Liver (tissue), 9 donors: ENCODE results near the gene SLC12A6. TPM values are rescaled to one million over a fixed set of nuclear protein-coding genes. Genes with fewer than 3 reads are reported as not detected.
"Not testable (repeated sequence)": the region's sequence is repeated elsewhere in the genome, so short reads cannot be mapped to it uniquely, and the experiment has no call there.

Experiments
- DNase-seq: peaks from one replicate; pipeline ENCODE4 v3.0.0-alpha.2; 2017; ENCODE audit warnings: low spot score
- H3K27ac ChIP-seq, 2 donors: one replicate each; pipeline ENCODE4 v1.7.0; 2013; ENCODE audit warnings: inconsistent platforms in 2 of 2, low read length in 2 of 2, control low read depth in 1 of 2, low read depth in 1 of 2, mild to moderate bottlenecking in 1 of 2
- H3K27me3 ChIP-seq, 4 donors: one replicate each; pipeline versions ENCODE4 v1.6.1 to v1.7.0; 2013; ENCODE audit warnings: low read length in 3 of 4, inconsistent platforms in 1 of 4, mild to moderate bottlenecking in 1 of 4, moderate library complexity in 1 of 4; ENCODE audit not compliant: control insufficient read depth in 4 of 4, insufficient read depth in 4 of 4
- H3K36me3 ChIP-seq, 4 donors: one replicate each; pipeline versions ENCODE4 v1.6.1 to v1.7.0; 2013; ENCODE audit warnings: low read length in 3 of 4, mild to moderate bottlenecking in 3 of 4, low read depth in 1 of 4, moderate library complexity in 1 of 4; ENCODE audit not compliant: control insufficient read depth in 4 of 4, insufficient read depth in 3 of 4
- H3K4me1 ChIP-seq, 4 donors: one replicate each; pipeline versions ENCODE4 v1.6.1 to v1.7.0; 2013; ENCODE audit warnings: low read length in 3 of 4, mild to moderate bottlenecking in 3 of 4, moderate library complexity in 1 of 4; ENCODE audit not compliant: control insufficient read depth in 4 of 4, insufficient read depth in 4 of 4
- H3K4me3 ChIP-seq, 3 donors: one replicate each; pipeline versions ENCODE4 v1.6.1 to v1.7.0; 2013; ENCODE audit warnings: low read length in 3 of 3, control low read depth in 1 of 3, low read depth in 1 of 3, mild to moderate bottlenecking in 1 of 3
- H3K9ac ChIP-seq, 2 donors: one replicate each; pipeline ENCODE4 v1.7.0; 2013; ENCODE audit warnings: low read length in 2 of 2, mild to moderate bottlenecking in 2 of 2, moderate library complexity in 2 of 2, control low read depth in 1 of 2, low read depth in 1 of 2
- H3K9me3 ChIP-seq, 4 donors: one replicate each; pipeline versions ENCODE4 v1.6.1 to v1.7.0; 2013; ENCODE audit warnings: low read length in 3 of 4; ENCODE audit not compliant: control insufficient read depth in 4 of 4
- FOXA1 ChIP-seq: IDR thresholded peaks from 2 replicates; pipeline ENCODE4 v1.6.1; 2016; ENCODE audit warnings: antibody characterized with exemption
- GABPA ChIP-seq, 2 donors: IDR thresholded peaks in 1 of 2; conservative IDR thresholded peaks in 1 of 2; 2 replicates each; pipeline ENCODE4 v1.6.1; 2016; ENCODE audit warnings: antibody characterized with exemption in 2 of 2, mild to moderate bottlenecking in 1 of 2, moderate library complexity in 1 of 2
- HNF4A ChIP-seq, 2 donors: conservative IDR thresholded peaks; 2 replicates each; pipeline ENCODE4 v1.6.1; 2016; ENCODE audit warnings: antibody characterized with exemption in 2 of 2, mild to moderate bottlenecking in 2 of 2
- HNF4G ChIP-seq: IDR thresholded peaks from 2 replicates; pipeline ENCODE4 v1.6.1; 2016; ENCODE audit warnings: antibody characterized with exemption
- NR2F2 ChIP-seq: IDR thresholded peaks from 2 replicates; pipeline ENCODE4 v1.6.1; 2016; ENCODE audit warnings: antibody characterized with exemption
- YY1 ChIP-seq: IDR thresholded peaks from 2 replicates; pipeline ENCODE4 v1.6.1; 2016; ENCODE audit warnings: antibody characterized with exemption, mild to moderate bottlenecking
- WGBS: extraction: QIAGEN DNeasy Blood & Tissue Kit; methylation state at CpG from one replicate; pipeline ENCODE4 v1.1.7; 2013; 5-methylcytosine and 5-hydroxymethylcytosine counted together
- polyA plus RNA-seq, 2 donors: library from polyadenylated mRNA; stranded (reverse) in 1 of 2; unstranded in 1 of 2; fragments of 200-250 nt in 1 of 2; fragments of >200 nt in 1 of 2; fragmentation: Nextera tagmentation in 1 of 2; extraction: Ambion mirVana in 1 of 2; gene quantifications; one replicate each; pipeline versions ENCODE4 v1.2.1 to v1.2.3, GENCODE V29; 2013 to 2015
- total RNA-seq, 2 donors: library from RNA; depleted of rRNA; stranded (reverse); fragments of >200 nt; gene quantifications; one replicate each; pipeline ENCODE4 v1.2.3, GENCODE V29; 2014
- TF ChIP-seq, protein P1 (sequence below): IDR thresholded peaks from 2 replicates; pipeline ENCODE4 v1.6.1; 2016; ENCODE audit warnings: antibody characterized with exemption
- TF ChIP-seq, protein P2 (sequence below): IDR thresholded peaks from 2 replicates; pipeline ENCODE4 v1.6.1; 2016; ENCODE audit warnings: antibody characterized with exemption
- TF ChIP-seq, protein P3 (sequence below): IDR thresholded peaks from 2 replicates; pipeline ENCODE4 v1.6.1; 2016; ENCODE audit warnings: antibody characterized with exemption, mild to moderate bottlenecking
- donor health status: healthy.
- donor health status: healthy.
- donor health status: healthy.
- donor health status: healthy.
- donor health status: healthy.

The SLC12A6 gene
- total and polyA plus RNA-seq, 4 donors: 1.9 to 17.8 (median 7.1) TPM

DNA sequence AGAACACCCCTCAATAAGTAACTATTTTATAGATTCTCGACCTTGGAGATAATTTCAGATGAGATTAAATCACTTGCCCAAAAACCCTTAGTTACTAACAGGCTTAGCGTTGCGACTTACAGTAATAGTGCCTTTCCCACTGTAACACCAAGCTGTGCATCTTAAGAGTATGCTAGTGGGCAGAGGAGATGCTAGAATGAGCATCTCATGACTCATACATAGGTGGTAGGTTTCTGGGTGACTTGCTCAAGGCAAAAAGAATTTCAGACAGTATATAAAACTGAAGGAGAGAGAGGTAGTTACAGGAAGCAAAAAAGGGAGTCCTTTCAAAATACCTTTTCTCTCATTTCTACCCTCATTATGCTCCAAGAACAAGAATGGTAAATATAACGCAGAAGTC is 131.6 kb downstream of the SLC12A6 start:
- TF ChIP-seq, protein P1, sequence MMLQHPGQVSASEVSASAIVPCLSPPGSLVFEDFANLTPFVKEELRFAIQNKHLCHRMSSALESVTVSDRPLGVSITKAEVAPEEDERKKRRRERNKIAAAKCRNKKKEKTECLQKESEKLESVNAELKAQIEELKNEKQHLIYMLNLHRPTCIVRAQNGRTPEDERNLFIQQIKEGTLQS: no peak
- Histone ChIP-seq H3K9ac (no peak overlapping the region), H3K27me3 (no peaks in the 10 kb centered on the region), H3K4me1 (peaks cover 2 to 14% (median 10%) of the 10 kb centered on the region in 4 donors), H3K36me3 (no peaks in the 10 kb centered on the region), H3K9me3 (no peaks in the 10 kb centered on the region), H3K4me3 (no peak overlapping the region), H3K27ac (no peak overlapping the region)
- DNase-seq: no peak
- WGBS: 93% methylated on average over 4 of the region's 4 CpGs

DNA sequence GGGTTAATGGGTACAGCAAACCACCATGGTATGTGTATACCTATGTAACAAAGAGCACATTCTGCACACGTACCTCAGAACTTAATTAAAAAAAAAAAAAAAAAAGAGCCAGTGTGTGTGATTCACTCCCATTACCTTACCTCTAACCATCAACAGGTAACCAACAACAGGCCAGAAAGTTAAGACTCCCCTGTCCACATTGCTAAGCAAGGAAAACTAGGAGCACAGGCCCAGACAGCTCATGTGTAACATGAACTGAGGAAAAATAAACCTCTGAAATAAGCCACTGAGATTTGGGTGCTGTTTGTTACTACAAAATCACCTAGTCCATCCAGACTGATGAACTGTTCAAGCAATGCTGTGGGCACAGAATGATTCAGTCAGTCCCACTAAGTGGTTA is 133.6 kb downstream of the SLC12A6 start:
- Histone ChIP-seq H3K4me1 (peaks cover 0 to 9% (median 6%) of the 10 kb centered on the region in 4 donors), H3K27ac (no peak overlapping the region), H3K9me3 (no peaks in the 10 kb centered on the region), H3K4me3 (no peak overlapping the region), H3K9ac (no peak overlapping the region), H3K27me3 (no peaks in the 10 kb centered on the region), H3K36me3 (peaks cover 0 to 2% (median 0%) of the 10 kb centered on the region in 4 donors)
- no peak for DNase-seq
- no peak for TF ChIP-seq NR2F2
- WGBS: 94% methylated on average over 1 of the region's 1 CpG

DNA sequence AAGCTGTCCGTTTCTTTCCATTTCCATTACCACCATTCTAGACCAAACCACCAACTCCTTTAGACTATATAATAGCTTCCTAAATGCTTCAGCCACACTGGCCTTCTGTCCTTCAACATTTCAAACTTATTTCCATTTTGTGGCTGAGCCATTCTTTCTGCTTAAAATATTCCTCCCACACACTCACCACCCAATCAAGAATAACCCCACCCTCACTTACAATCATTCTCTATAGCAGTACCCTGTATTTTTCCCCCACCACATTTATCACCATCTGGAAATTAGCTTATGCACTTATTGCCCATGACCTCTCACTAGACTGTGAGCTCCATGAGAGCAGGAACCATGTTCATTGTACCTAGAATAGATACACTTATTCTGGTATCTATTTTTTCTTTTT is 134.3 kb downstream of the SLC12A6 start:
- TF ChIP-seq, protein P2, sequence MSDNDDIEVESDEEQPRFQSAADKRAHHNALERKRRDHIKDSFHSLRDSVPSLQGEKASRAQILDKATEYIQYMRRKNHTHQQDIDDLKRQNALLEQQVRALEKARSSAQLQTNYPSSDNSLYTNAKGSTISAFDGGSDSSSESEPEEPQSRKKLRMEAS: no peak
- TF ChIP-seq, protein P3, sequence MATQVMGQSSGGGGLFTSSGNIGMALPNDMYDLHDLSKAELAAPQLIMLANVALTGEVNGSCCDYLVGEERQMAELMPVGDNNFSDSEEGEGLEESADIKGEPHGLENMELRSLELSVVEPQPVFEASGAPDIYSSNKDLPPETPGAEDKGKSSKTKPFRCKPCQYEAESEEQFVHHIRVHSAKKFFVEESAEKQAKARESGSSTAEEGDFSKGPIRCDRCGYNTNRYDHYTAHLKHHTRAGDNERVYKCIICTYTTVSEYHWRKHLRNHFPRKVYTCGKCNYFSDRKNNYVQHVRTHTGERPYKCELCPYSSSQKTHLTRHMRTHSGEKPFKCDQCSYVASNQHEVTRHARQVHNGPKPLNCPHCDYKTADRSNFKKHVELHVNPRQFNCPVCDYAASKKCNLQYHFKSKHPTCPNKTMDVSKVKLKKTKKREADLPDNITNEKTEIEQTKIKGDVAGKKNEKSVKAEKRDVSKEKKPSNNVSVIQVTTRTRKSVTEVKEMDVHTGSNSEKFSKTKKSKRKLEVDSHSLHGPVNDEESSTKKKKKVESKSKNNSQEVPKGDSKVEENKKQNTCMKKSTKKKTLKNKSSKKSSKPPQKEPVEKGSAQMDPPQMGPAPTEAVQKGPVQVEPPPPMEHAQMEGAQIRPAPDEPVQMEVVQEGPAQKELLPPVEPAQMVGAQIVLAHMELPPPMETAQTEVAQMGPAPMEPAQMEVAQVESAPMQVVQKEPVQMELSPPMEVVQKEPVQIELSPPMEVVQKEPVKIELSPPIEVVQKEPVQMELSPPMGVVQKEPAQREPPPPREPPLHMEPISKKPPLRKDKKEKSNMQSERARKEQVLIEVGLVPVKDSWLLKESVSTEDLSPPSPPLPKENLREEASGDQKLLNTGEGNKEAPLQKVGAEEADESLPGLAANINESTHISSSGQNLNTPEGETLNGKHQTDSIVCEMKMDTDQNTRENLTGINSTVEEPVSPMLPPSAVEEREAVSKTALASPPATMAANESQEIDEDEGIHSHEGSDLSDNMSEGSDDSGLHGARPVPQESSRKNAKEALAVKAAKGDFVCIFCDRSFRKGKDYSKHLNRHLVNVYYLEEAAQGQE: no peak
- TF ChIP-seq FOXA1 (no peak), HNF4A (conservative IDR thresholded peaks at IDR 0.05) (no peak), GABPA (IDR thresholded peaks at IDR 0.05 in 1 of 2, conservative IDR thresholded peaks at IDR 0.05 in 1 of 2) (no peak), YY1 (no peak), HNF4G (no peak)
- whole genome bisulfite sequencing: 93% methylated on average over 1 of the region's 1 CpG
- Histone ChIP-seq H3K27ac (no peak overlapping the region), H3K36me3 (peaks cover 0 to 2% (median 0%) of the 10 kb centered on the region in 4 donors), H3K4me3 (no peak overlapping the region), H3K4me1 (peaks cover 0 to 3% (median 1%) of the 10 kb centered on the region in 4 donors), H3K9me3 (no peaks in the 10 kb centered on the region), H3K9ac (no peak overlapping the region), H3K27me3 (no peaks in the 10 kb centered on the region)
- DNase-seq: no peak

DNA sequence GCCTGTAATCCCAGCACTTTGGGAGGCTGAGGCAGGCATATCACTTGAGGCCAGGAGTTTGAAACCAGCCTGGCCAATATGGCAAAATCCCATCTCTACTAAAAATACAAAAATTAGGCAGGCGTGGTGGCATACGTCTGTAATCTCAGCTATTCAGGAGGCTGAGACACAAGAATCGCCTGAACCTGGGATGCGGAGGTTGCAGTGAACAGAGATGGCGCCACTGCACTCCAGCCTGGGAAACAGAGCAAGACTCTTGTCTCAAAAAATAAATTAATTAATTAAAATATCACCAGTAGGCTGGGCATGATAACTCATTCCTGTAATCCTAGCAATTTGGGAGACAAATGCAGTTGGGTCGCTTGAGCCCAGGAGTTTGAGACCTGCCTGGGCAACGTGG is 144.3 kb downstream of the SLC12A6 start:
- DNase-seq, H3K36me3 ChIP-seq, H3K9me3 ChIP-seq, H3K4me1 ChIP-seq, H3K27ac ChIP-seq, H3K9ac ChIP-seq, H3K27me3 ChIP-seq, H3K4me3 ChIP-seq: not testable (repeated sequence)
- 84% methylated on average over 7 of the region's 7 CpGs for WGBS
